ENCODE data around the gene CLIC3. TPM values are rescaled to one million over a fixed set of nuclear protein-coding genes. Genes with fewer than 3 reads are reported as not detected.

The CLIC3 gene
- total RNA-seq, 6 experiments from 2014 or later: 0.37 to 0.51 TPM; not detected in 4

GRCh38 chr9:137023157-137023556 is 26.8 kb upstream of the CLIC3 start:
- intact Hi-C loops (cut with DNase I): no loop called here
- no peak for TF ChIP-seq POLR2A (IDR thresholded peaks at IDR 0.05)
- TF ChIP-seq CTCF (IDR thresholded peaks at IDR 0.05): no peak
- Histone ChIP-seq H3K4me3 (no peak overlapping the region), H3K27me3 (no peaks in the 10 kb centered on the region), H3K36me3 (peaks cover 0 to 2% (median 0%) of the 10 kb centered on the region in 4 donors), H3K27ac (peak overlapping the region in 2 of 3 donors; percentile 2 to 78), H3K9me3 (no peaks in the 10 kb centered on the region), H3K4me1 (peaks cover 0 to 49% (median 23%) of the 10 kb centered on the region in 4 donors)
- 27% methylated on average over 5 of the region's 7 CpGs for WGBS (ENCODE audit: insufficient coverage, low coverage, low lambda C conversion rate, missing lambda C conversion rate)
- ATAC-seq: peak; percentile 48 to 55 (median 54)
- DNase-seq: peak; percentile 71 to 85 (median 79)

- no peak for DNase-seq
- ATAC-seq: peak in 1 of 4 donors; percentile 2
- Histone ChIP-seq H3K4me1 (peaks cover 0 to 49% (median 23%) of the 10 kb centered on the region in 4 donors), H3K36me3 (peaks cover 0 to 2% (median 0%) of the 10 kb centered on the region in 4 donors), H3K4me3 (no peak overlapping the region), H3K27me3 (no peaks in the 10 kb centered on the region), H3K27ac (peak overlapping the region in 2 of 3 donors; percentile 67 to 78), H3K9me3 (no peaks in the 10 kb centered on the region)
- TF ChIP-seq CTCF (IDR thresholded peaks at IDR 0.05): no peak
- TF ChIP-seq POLR2A (IDR thresholded peaks at IDR 0.05): peak; percentile 12
- 62% methylated on average over 8 of the region's 23 CpGs for WGBS (ENCODE audit: insufficient coverage, low coverage, low lambda C conversion rate, missing lambda C conversion rate)
- intact Hi-C loops (cut with DNase I): no loop called here
Observed at GRCh38 chr9:137022662-137023008, 26.3 kb upstream of the CLIC3 start.

- TF ChIP-seq POLR2A (IDR thresholded peaks at IDR 0.05) (peak; percentile 58), CTCF (IDR thresholded peaks at IDR 0.05) (no peak)
- peaks cover 0 to 44% (median 20%) of the 10 kb centered on the region in 4 donors for H3K4me1 ChIP-seq
- ATAC-seq (peak; percentile 81 to 87 (median 82)), DNase-seq (peak; percentile 94 to 97 (median 96))
- H3K27ac ChIP-seq: peak overlapping the region in 2 of 3 donors; percentile 67 to 78
- H3K9me3 ChIP-seq: no peaks in the 10 kb centered on the region
- intact Hi-C loops (cut with DNase I): no loop called here
- H3K27me3 ChIP-seq: no peaks in the 10 kb centered on the region
- H3K36me3 ChIP-seq: peaks cover 0 to 2% (median 0%) of the 10 kb centered on the region in 4 donors
- 9% methylated on average over 12 of the region's 30 CpGs for WGBS (ENCODE audit: insufficient coverage, low coverage, low lambda C conversion rate, missing lambda C conversion rate)
- no peak overlapping the region for H3K4me3 ChIP-seq
Observed at GRCh38 chr9:137021979-137022661, 25.8 kb upstream of the CLIC3 start.

- intact Hi-C loops (cut with DNase I): no loop called here
- DNase-seq (no peak), ATAC-seq (no peak)
- no peak overlapping the region for H3K27ac ChIP-seq
- peaks cover 0 to 39% (median 16%) of the 10 kb centered on the region in 4 donors for H3K4me1 ChIP-seq
- peaks cover 0 to 3% (median 1%) of the 10 kb centered on the region in 4 donors for H3K36me3 ChIP-seq
- H3K9me3 ChIP-seq: no peaks in the 10 kb centered on the region
- H3K4me3 ChIP-seq: no peak overlapping the region
- no peaks in the 10 kb centered on the region for H3K27me3 ChIP-seq
- no CpG with 5 or more reads among the region's 6 CpGs for WGBS (ENCODE audit: insufficient coverage, low coverage, low lambda C conversion rate, missing lambda C conversion rate)
- TF ChIP-seq CTCF (IDR thresholded peaks at IDR 0.05) (no peak), POLR2A (IDR thresholded peaks at IDR 0.05) (no peak)
Observed at GRCh38 chr9:137021568-137021978, 25.2 kb upstream of the CLIC3 start.
